ENCODE results near the gene NKX6-2.

NKX6-2 gene

DNA sequence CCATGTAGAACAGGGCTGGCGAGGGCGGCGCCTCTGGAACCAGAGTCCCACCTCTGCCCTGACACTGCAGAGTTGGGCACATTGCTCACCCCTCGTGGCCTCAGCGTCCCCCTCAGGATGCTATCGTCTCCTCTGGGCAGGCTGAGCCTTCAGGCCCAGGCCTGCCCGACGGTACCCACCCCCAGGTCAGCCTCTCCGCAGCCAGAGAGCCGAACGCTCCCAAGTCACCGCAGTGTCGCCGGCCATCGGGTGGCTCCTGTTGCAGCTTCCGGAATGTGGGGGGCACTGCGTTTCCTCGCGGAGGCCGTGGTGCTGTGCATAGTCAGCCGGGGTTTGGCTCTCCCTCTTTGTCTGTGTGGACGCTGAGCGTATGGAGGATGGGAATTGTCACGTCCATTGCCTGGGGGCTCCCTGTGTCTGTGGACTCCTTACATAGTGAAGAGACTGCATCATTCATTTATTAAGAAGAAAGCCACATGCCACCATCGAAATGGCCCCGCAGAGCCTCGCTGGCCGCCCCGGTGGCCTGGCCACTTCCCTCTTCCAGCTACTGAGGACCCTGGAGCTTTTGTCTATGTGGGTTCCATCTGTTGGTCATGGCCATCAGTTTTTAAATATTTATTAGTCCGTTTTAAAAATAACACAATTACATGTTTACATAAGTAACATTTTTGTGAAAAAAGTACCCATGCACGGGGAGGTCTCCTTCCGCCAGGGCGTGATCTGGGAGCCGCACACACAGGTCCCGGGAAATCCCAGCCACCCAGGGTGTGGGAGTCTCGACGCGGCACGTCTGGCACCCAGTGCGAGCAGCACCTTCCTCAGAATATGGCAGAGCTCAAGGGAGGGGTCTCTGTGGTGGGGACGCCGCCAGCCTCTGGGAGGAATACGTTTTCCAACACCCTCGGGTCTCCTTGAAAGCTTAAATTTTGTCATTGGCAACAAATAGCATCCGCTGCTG lies 15.6 kb downstream of the NKX6-2 start:
- Histone ChIP-seq H3K27me3 (ENCODE audit: insufficient read depth, low read length) (no peaks in the 10 kb centered on the region), H3K4me3 (ENCODE audit: low read depth, low read length, poor library complexity, severe bottlenecking) (no peak overlapping the region), H3K36me3 (ENCODE audit: insufficient read depth, low read length) (no peaks in the 10 kb centered on the region), H3K9me2 (ENCODE audit: low read depth, low read length) (no peaks in the 10 kb centered on the region), H3K4me2 (ENCODE audit: low read length) (no peak overlapping the region), H4K20me1 (ENCODE audit: insufficient read depth, low read length) (no peaks in the 10 kb centered on the region), H3K27ac (ENCODE audit: low read depth, low read length, poor library complexity, severe bottlenecking) (no peak overlapping the region), H3K4me1 (ENCODE audit: insufficient read depth, low read length, severe bottlenecking) (no peaks in the 10 kb centered on the region), H3K9me3 (ENCODE audit: low read length) (no peaks in the 10 kb centered on the region), H3K79me2 (ENCODE audit: insufficient read depth, low read length) (no peaks in the 10 kb centered on the region), H3F3A (ENCODE audit: insufficient read depth, low read length) (no peaks in the 10 kb centered on the region), H3K9ac (ENCODE audit: low read length) (no peak overlapping the region), H2AFZ (ENCODE audit: low read length) (no peak overlapping the region)
- TF ChIP-seq, protein P1, sequence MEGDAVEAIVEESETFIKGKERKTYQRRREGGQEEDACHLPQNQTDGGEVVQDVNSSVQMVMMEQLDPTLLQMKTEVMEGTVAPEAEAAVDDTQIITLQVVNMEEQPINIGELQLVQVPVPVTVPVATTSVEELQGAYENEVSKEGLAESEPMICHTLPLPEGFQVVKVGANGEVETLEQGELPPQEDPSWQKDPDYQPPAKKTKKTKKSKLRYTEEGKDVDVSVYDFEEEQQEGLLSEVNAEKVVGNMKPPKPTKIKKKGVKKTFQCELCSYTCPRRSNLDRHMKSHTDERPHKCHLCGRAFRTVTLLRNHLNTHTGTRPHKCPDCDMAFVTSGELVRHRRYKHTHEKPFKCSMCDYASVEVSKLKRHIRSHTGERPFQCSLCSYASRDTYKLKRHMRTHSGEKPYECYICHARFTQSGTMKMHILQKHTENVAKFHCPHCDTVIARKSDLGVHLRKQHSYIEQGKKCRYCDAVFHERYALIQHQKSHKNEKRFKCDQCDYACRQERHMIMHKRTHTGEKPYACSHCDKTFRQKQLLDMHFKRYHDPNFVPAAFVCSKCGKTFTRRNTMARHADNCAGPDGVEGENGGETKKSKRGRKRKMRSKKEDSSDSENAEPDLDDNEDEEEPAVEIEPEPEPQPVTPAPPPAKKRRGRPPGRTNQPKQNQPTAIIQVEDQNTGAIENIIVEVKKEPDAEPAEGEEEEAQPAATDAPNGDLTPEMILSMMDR (IDR thresholded peaks at IDR 0.05; ENCODE audit: low read length), result no peak
- no peak for TF ChIP-seq EZH2 (IDR thresholded peaks at IDR 0.05; ENCODE audit: borderline replicate concordance, low read length)

DNA sequence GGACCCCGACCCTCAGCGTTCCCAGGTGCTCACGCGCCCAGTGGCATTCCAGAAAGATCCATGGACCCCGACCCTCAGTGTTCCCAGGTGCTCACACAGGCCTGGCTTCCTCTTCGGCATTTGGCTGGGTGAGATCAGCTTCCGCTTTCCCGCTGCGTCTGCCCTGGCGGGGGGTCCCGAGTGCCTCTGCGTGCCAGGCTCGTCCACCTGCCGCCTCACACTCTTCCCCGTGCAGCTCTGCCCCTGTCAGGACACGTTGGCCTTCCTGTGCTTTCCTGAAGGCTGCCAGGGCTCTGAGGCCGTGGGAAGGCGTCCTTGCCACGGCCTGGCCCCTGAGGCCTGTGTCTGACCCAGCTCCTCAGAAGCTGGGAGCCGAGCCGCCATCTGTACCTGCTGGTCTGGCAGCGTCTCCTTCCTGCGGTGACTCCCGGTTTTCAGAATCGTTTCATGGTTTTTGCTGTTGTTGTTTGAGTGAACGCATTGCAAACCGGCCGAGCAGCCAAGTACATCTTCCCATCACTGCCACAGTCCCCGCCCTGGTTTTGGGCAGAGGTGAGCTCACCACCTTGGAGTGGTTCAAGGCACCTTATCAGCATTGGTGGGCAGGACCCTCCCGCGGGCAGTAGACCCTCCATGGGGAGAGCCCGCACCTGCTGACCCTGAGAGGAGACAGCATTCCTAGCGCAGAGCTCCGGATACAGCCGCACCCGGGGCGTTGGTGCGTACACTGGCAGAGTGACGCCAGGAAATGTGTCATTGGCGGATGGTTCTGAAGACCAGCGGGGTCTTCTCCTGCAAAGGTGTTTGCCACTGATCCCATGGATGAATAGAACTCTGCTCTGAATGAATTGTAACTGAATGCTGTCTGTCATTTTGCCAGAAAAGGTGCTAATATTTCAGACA lies 17.4 kb downstream of the NKX6-2 start:
- Histone ChIP-seq H3F3A (ENCODE audit: insufficient read depth, low read length) (no peaks in the 10 kb centered on the region), H3K36me3 (ENCODE audit: insufficient read depth, low read length) (no peaks in the 10 kb centered on the region), H3K4me2 (ENCODE audit: low read length) (no peak overlapping the region), H4K20me1 (ENCODE audit: insufficient read depth, low read length) (no peaks in the 10 kb centered on the region), H3K9me2 (ENCODE audit: low read depth, low read length) (no peaks in the 10 kb centered on the region), H3K79me2 (ENCODE audit: insufficient read depth, low read length) (no peaks in the 10 kb centered on the region), H3K9me3 (ENCODE audit: low read length) (no peaks in the 10 kb centered on the region), H3K27me3 (ENCODE audit: insufficient read depth, low read length) (no peaks in the 10 kb centered on the region), H3K27ac (ENCODE audit: low read depth, low read length, poor library complexity, severe bottlenecking) (no peak overlapping the region), H3K9ac (ENCODE audit: low read length) (no peak overlapping the region), H3K4me1 (ENCODE audit: insufficient read depth, low read length, severe bottlenecking) (no peaks in the 10 kb centered on the region), H2AFZ (ENCODE audit: low read length) (no peak overlapping the region), H3K4me3 (ENCODE audit: low read depth, low read length, poor library complexity, severe bottlenecking) (no peak overlapping the region)
- TF ChIP-seq EZH2 (IDR thresholded peaks at IDR 0.05; ENCODE audit: borderline replicate concordance, low read length), result no peak
- TF ChIP-seq, protein P1 (IDR thresholded peaks at IDR 0.05; ENCODE audit: low read length), result no peak

DNA sequence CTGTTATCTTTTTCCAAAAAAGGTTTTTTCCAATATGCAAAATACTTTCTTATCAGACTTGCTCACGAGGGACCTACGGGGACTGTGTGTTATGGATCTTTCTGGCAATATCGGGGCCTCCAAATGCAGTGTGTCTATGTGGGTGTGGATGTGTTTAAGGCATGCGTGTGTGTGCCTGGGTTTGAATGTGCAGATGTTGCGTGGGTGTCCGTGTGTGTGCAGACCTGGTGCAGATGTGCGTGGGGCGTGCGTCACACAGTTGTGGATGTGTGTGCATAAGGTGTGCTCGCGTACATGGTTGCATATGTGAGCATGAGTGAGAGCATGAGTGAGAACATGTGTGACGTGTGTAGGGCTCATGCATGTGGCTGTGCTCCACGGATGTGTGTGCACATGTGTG lies 19.7 kb downstream of the NKX6-2 start:
- no peaks in the 10 kb centered on the region for H4K20me1 ChIP-seq (ENCODE audit: insufficient read depth, low read length)
- no peaks in the 10 kb centered on the region for H3K4me1 ChIP-seq (ENCODE audit: insufficient read depth, low read length, severe bottlenecking)
- H3F3A ChIP-seq (ENCODE audit: insufficient read depth, low read length), result no peaks in the 10 kb centered on the region
- H3K9me3 ChIP-seq (ENCODE audit: low read length), result no peaks in the 10 kb centered on the region
- no peak overlapping the region for H3K9ac ChIP-seq (ENCODE audit: low read length)
- no peaks in the 10 kb centered on the region for H3K27me3 ChIP-seq (ENCODE audit: insufficient read depth, low read length)
- no peak overlapping the region for H3K4me2 ChIP-seq (ENCODE audit: low read length)
- no peaks in the 10 kb centered on the region for H3K79me2 ChIP-seq (ENCODE audit: insufficient read depth, low read length)
- no peak overlapping the region for H3K4me3 ChIP-seq (ENCODE audit: low read depth, low read length, poor library complexity, severe bottlenecking)
- no peak for TF ChIP-seq EZH2 (IDR thresholded peaks at IDR 0.05; ENCODE audit: borderline replicate concordance, low read length)
- TF ChIP-seq, protein P1 (IDR thresholded peaks at IDR 0.05; ENCODE audit: low read length), result no peak
- H3K27ac ChIP-seq (ENCODE audit: low read depth, low read length, poor library complexity, severe bottlenecking), result no peak overlapping the region
- H2AFZ ChIP-seq (ENCODE audit: low read length), result no peak overlapping the region
- H3K9me2 ChIP-seq (ENCODE audit: low read depth, low read length), result no peaks in the 10 kb centered on the region
- no peaks in the 10 kb centered on the region for H3K36me3 ChIP-seq (ENCODE audit: insufficient read depth, low read length)
